ENCODE results near the gene UGGT1. TPM values are rescaled to one million over a fixed set of nuclear protein-coding genes. Genes with fewer than 3 reads are reported as not detected.
"Not testable (repeated sequence)": the region's sequence is repeated elsewhere in the genome, so short reads cannot be mapped to it uniquely, and the experiment has no call there.

UGGT1 gene
- total RNA-seq, 1 donor from 2014 or later, result 78.9 TPM

DNA sequence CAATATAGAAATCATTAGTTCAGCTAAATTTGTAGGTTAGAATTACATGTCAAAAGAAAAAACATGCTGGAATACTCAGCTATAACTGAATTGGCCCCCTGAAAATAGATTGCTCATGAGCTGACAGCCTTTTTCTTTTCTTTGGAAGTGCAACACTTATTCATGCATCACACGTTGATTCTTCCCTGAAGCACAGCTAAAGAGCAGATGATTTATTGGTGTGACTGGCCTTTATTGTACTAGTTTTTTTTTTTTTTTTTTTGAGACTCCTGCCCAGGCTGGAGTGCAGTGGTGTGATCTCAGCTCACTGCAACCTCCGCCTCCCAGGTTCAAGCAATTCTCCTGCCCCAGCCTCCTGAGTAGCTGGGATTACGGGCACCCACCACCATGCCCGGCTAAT lies 83.1 kb downstream of the UGGT1 start:
- intact Hi-C loops (cut with micrococcal nuclease), result not testable (repeated sequence)

GRCh38 chr2:128177315-128177714 lies 86.3 kb downstream of the UGGT1 start:
- intact Hi-C loops (cut with micrococcal nuclease), result no loop called here

- intact Hi-C loops (cut with micrococcal nuclease), result no loop called here
These were observed 87.2 kb downstream of the UGGT1 start for GRCh38 chr2:128178149-128178649.

- intact Hi-C loops (cut with micrococcal nuclease), result loop anchor here (1.0 kb wide), 1 partner anchor 54 kb away; no protein-coding TSS in a partner anchor
These were observed 87.9 kb downstream of the UGGT1 start for GRCh38 chr2:128178650-128179460.

- intact Hi-C loops (cut with micrococcal nuclease), result loop anchor here (1.0 kb wide), 1 partner anchor 54 kb away; no protein-coding TSS in a partner anchor
These were observed 88.4 kb downstream of the UGGT1 start for GRCh38 chr2:128179461-128179755.

GRCh38 chr2:128180031-128180430 lies 89.0 kb downstream of the UGGT1 start:
- intact Hi-C loops (cut with micrococcal nuclease), result no loop called here

DNA sequence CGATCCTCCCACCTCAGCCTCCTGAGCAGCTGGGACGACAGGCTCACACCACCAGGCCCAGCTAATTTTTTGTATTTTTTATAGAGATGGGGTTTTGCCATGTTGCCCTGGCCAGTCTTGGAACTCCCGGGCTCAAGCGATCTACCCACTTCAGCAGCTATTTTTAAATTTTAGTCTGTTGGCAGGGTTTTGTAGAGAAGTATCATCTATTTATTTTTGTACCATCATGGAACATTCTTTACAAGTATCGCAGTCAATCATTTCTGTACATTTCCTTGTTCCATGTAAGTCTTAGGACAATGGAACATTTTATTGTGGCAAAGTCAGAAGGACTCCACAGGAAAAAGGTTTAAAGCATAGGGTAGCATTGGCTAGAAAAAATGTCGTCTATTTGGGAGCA lies 94.6 kb downstream of the UGGT1 start:
- intact Hi-C loops (cut with micrococcal nuclease), result no loop called here

DNA sequence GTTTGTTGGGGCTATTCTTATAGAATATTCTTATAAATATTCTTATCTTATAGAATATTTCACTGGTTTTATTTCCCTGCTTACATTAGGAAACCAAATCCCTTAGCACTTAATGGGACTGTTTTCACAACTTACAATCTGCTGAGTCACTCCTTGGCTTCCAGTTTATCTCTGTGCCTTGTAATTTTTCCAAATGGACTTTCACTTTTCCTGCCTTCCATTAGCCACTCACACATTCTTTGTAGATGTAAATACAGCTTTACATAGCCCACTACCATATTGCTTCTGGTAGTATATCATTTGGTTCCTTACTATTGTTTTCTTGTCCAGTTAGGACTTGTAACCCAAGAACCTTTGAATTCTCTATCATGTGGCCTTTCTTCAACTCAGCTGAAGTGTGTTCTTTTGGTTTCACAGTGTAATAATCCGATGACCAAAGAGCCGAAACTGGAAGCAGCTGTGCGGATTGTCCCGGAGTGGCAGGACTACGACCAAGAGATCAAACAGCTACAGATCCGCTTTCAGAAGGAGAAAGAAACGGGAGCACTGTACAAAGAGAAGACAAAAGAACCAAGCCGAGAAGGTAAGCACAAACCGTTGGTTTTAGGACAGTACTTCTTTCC lies 96.1 kb downstream of the UGGT1 start:
- intact Hi-C loops (cut with micrococcal nuclease), result no loop called here

GRCh38 chr2:128195435-128195984 lies 104.5 kb downstream of the UGGT1 start:
- intact Hi-C loops (cut with micrococcal nuclease), result loop anchor here (5.0 kb wide), 1 partner anchor 37 kb away; no protein-coding TSS in a partner anchor

- intact Hi-C loops (cut with micrococcal nuclease), result loop anchor here (5.0 kb wide), 1 partner anchor 36 kb away; no protein-coding TSS in a partner anchor
These were observed 105.0 kb downstream of the UGGT1 start for GRCh38 chr2:128196026-128196425.

- intact Hi-C loops (cut with micrococcal nuclease), result loop anchor here (5.0 kb wide), 1 partner anchor 36 kb away; no protein-coding TSS in a partner anchor
These were observed 105.5 kb downstream of the UGGT1 start for GRCh38 chr2:128196471-128196931.

- intact Hi-C loops (cut with micrococcal nuclease), result loop anchor here (5.0 kb wide), 1 partner anchor 35 kb away; no protein-coding TSS in a partner anchor
These were observed 106.1 kb downstream of the UGGT1 start for GRCh38 chr2:128197059-128197458.

GRCh38 chr2:128198656-128199055 lies 107.7 kb downstream of the UGGT1 start:
- intact Hi-C loops (cut with micrococcal nuclease), result loop anchor here (5.0 kb wide), 1 partner anchor 34 kb away; no protein-coding TSS in a partner anchor

- intact Hi-C loops (cut with micrococcal nuclease), result loop anchor here (5.0 kb wide), 1 partner anchor 33 kb away; no protein-coding TSS in a partner anchor
These were observed 108.1 kb downstream of the UGGT1 start for GRCh38 chr2:128199141-128199540.

GRCh38 chr2:128202791-128203190 lies 111.8 kb downstream of the UGGT1 start:
- intact Hi-C loops (cut with micrococcal nuclease), result no loop called here

GRCh38 chr2:128206245-128206644 lies 115.2 kb downstream of the UGGT1 start:
- intact Hi-C loops (cut with micrococcal nuclease), result no loop called here

- intact Hi-C loops (cut with micrococcal nuclease), result no loop called here
These were observed 117.0 kb downstream of the UGGT1 start for GRCh38 chr2:128208023-128208422.

GRCh38 chr2:128208631-128209324 lies 117.8 kb downstream of the UGGT1 start:
- intact Hi-C loops (cut with micrococcal nuclease), result not testable (repeated sequence)

DNA sequence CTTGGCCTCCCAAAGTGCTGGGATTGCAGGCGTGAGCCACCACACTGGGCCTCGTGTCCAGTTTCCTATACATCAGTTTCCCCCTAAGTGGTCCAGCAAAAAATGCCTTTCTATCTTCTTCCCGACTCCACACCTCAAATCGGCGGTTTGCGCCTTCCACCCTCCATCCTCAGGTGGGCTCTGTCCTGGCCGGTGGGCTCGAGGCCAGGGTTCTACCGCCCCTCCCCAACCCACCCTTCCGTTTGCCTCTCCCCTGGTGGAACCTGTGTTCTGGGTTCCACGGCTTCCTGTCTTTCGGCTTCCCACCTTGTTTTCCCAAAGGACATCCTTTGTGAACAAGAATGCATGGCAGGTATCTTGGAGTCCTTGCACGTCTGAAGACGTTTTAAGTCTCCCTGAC lies 123.3 kb downstream of the UGGT1 start:
- intact Hi-C loops (cut with micrococcal nuclease), result no loop called here

GRCh38 chr2:128214866-128215460 lies 124.0 kb downstream of the UGGT1 start:
- intact Hi-C loops (cut with micrococcal nuclease), result no loop called here
